Putamen (tissue), 1 donor: Measurements from ENCODE around the gene OSBPL1A.

Experiments
- DNase-seq: peaks from one replicate; pipeline ENCODE4 v3.0.0-alpha.2; 2016; ENCODE audit warnings: low spot score

The OSBPL1A gene

DNA sequence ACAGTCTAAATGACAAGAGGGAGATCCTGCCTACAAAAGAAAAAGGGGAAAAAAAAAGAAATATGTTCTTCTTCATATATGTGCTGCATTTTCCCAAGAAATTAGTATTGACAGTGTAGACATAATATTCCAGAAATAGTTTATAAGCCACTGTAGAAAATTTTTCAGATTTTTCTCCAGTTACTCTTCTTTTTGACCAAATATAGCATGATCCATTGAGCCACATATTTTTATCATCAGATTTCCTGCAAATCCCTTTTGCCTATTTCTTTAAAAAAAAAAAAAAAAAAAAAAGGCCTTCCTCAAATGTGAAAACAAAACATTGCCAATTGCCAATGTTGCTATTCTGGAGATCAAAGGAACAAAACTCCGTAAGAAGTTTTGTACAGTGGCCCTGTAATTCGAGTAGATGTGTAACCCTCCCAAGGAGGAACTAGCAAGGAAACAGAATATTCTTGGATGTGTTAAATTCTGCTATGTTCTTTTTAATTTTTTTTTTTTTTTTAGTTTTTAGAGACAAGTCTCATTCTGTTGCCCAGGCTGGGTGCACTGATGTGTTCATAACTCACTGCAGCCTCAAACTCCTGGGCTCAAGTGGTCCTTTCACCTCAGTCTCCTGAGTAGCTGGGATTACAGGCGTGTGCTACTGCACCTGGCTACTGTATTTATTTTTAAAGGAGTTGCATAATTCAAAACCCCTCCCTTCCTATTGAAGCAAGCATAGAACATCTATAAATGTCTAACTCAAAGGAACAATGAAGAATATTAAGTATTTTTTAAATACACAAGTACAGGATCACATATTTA lies 271.3 kb downstream of the OSBPL1A start:
- DNase-seq: no peak

DNA sequence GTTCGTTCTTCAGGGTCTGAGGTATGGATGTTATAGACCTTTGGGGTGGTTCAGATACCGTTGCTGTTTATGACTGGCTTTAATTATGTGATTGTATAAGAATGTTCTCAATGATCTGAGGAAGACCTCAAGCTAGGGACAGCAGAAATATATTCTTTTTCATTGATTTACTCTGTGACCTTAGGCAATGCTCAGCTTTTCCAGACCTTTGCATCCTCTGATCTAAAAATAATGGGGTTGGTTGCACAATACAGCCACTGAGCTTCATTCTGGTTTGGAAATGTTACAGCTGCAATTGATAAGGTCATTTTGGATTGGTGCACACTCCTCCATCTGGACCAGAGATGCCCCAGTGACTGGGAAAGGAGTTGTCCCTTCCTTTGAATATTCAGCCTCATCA lies 276.0 kb downstream of the OSBPL1A start:
- DNase-seq: no peak

DNA sequence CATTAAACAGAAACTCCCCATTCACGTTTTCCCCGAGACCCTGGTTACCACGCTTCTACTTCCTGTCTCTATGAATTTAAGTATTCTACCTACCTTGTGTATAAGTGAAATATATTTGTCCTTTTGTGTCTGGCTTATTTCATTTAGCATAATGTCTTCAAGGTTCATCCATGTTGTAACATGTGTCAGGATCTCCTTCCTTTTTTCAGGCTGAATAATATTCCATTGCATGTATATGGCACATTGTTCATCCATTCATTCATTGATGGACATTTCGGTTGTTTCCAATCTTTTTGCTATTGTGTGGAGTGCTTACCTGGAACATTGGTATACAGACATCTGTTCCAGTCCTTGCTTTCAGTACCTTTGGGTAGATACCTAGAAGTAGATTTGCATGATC lies 276.9 kb downstream of the OSBPL1A start:
- no peak for DNase-seq

DNA sequence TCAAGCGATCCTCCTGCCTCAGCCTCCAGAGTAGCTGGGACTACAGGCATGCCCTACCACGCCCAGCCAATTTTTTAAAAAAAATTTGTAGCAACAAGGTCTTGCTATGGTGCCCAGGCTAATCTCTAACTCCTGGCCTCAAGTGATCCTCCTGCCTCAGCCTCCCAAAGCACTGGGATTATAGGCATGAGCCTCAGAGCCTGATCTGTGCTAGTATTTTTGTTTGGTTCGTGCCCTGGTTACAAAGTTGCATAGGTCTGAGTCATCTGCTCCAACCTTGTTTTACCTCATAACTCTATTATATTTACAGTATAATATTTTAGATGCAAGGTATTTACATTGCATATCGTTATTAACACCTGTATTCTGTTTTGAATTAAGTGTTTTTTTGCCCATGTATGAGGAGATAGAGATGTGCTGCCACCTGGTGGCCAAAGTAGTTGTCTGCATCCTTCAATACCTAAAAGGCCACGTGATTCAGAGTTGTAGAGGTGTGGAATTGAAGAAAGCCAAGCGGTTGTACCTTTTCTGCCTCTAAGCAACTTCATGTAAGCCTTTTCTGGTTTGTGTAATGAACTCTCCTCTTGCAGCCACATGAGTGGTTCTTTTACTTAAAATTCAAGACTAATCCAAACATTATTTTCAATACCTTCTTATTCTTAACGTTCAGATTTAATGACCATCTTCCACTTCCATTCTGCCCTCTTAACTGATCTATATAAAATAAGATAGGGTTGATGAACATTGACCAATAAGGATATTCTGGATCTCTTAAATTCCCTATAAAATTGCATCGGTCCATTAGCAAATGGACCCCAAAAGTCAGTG lies 278.7 kb downstream of the OSBPL1A start:
- DNase-seq: peak; percentile 65

DNA sequence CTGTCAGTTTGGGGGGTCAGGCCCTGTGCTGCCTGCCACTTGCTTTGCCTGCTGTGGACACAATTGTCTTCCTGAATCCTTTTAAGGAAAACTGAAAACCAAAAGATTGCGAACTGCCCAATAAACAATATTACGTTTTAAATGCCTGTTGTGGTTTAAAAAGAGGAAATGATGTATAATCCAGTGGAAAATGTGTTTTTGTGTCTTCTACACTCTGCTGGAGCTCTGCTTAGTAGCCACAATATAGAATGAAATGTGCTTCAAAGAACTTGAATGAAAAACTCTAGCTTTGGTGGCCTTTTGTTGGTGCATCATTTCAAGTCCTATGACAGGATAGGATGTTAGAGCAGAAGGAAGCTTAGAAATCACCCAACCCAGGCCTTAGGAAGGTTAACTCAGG lies 282.0 kb downstream of the OSBPL1A start:
- no peak for DNase-seq

DNA sequence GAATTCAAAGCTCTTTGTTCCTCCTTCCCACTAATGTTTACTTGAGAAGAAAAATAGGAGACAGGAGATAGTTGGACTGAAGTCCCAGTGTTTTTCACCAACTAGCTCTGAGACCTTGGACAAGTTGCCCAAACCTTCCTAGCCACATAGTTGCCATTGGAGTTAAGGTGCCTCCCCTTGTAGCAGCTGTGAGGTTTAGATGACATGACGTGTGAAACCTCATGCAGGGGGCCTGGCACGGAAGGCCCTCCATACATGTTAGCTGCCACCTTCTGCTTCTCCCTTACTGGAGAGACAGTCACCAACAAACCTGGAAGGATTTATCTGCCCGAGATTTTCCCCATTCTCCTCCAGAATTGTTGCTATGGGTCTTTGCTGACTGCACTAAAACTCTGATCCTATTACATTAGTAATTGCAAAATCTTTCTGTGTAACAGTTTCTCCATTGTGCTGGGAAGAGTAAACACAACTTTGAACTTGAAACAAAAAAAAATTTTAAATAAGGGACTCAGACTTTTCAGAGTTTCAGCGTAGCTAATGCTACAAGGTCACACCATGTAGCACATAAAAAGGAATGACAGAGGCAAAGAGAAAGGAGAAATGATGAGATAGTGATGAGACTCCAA lies 282.6 kb downstream of the OSBPL1A start:
- no peak for DNase-seq

DNA sequence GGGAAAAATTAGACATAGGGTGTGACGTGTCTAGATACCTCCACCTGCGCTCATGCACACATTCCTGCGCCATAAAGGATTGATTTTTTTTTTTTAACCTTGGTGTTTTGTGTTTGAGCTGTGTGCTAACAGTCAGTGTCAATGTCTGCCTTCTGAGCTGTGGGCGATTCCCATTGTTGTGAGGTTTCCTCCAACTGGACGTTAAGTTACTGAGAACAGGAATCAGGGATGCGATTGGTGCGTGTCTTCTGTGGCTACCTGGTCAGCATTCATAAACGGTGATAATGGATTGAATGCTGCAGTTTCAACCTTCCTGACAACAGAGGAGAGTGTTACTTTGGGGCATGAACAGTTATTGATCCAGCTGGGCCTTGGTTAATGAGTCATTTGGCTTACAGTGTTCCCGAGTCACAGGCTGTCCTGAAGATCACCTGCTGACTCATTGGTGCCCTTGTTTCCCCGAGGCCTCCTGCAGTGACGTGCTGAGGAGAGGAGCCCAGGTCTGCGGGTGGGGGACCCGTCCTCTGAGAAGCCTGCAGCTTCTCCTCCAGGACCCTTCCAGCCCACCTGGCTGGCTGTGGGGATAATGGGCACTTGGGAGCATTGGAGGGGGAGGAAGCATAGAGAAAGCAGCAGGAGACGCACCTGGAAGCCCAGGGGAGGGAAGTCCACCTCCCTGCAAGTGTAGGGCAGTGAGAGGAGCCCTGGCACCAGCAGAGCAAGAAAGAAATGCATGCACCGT lies 284.6 kb downstream of the OSBPL1A start:
- no peak for DNase-seq

DNA sequence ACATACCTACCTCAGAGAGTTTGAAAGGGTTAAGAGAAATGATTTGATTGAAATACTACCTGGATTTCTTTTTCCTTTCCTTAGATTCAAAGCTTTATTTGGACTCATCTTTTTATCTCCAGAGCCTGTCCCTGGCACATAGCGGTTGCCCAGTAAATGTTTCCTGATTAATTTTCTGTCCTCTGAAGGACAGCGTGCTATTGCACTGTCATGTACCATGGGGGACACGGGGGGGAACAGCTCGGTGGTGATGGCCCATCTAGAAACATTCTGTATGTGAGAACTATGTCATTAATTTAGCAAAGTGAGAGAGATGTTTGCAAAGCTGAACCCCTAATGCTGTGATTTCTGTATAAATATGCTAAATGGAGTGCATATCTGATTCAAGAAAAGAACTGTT lies 285.2 kb downstream of the OSBPL1A start:
- DNase-seq: no peak
